ENCODE data around the gene JUN. TPM values are rescaled to one million over a fixed set of nuclear protein-coding genes. Genes with fewer than 3 reads are reported as not detected.

Gene JUN
- total and polyA plus RNA-seq, 2 donors (not counting 3 experiments of a cell fraction or from before 2014, with no cell fraction given) = 88.3 to 89.3 TPM

- Histone ChIP-seq H3K9ac (replicated peaks; ENCODE audit: extremely low read depth, insufficient read depth, low read length) (no peak overlapping the region), H3K79me2 (ENCODE audit: control insufficient read depth, insufficient read depth, low read length) (no peaks in the 10 kb centered on the region), H3K4me3 (replicated peaks in 1 of 3; ENCODE audit: insufficient read depth in 1 of 3, low read depth in 1 of 3, low read length in 3 of 3) (no peak overlapping the region), H2AFZ (ENCODE audit: low read depth, low read length) (no peak overlapping the region), H3K27ac (ENCODE audit: insufficient read depth, low read depth, low read length) (no peak overlapping the region), H3K9me1 (replicated peaks; ENCODE audit: control insufficient read depth, extremely low read depth, insufficient read depth, low read length) (no peaks in the 10 kb centered on the region), H3K27me3 (ENCODE audit: control insufficient read depth in 2 of 2, insufficient read depth in 2 of 2, low read length in 2 of 2) (no peaks in the 10 kb centered on the region), H3K4me2 (ENCODE audit: insufficient read depth, low read length) (no peak overlapping the region), H3K4me1 (ENCODE audit: control insufficient read depth, extremely low read depth, insufficient read depth, low read length) (peaks cover 3% of the 10 kb centered on the region), H3K9me3 (replicated peaks; ENCODE audit: control insufficient read depth, insufficient read depth, low read length) (no peaks in the 10 kb centered on the region), H3K36me3 (ENCODE audit: control insufficient read depth in 2 of 2, extremely low read depth in 1 of 2, insufficient read depth in 2 of 2, low read length in 2 of 2) (no peaks in the 10 kb centered on the region), H4K20me1 (replicated peaks; ENCODE audit: control insufficient read depth, extremely low read depth, insufficient read depth, low read length) (no peaks in the 10 kb centered on the region)
- intact Hi-C loops (cut with micrococcal nuclease) = no loop called here
- CTCF ChIA-PET = interaction anchor here (0.8 kb wide), 1 partner anchor 8 kb away, joined by 3 read pairs; no protein-coding TSS in a partner anchor
- TF ChIP-seq GATA2 (IDR thresholded peaks at IDR 0.05; ENCODE audit: insufficient read depth, insufficient read length, low read depth, low read length) = no peak
- TF ChIP-seq POLR2AphosphoS5 (IDR thresholded peaks at IDR 0.05; ENCODE audit: insufficient read depth, low read depth, low read length) = no peak
- no peak for TF ChIP-seq JUN (IDR thresholded peaks at IDR 0.05; ENCODE audit: borderline replicate concordance, insufficient read depth, insufficient read length, low read depth)
- no peak for TF ChIP-seq MYC (IDR thresholded peaks at IDR 0.05; ENCODE audit: low read depth, low read length)
- TF ChIP-seq POLR2A (IDR thresholded peaks at IDR 0.05; ENCODE audit: low read depth, low read length) = no peak
- TF ChIP-seq, protein P1, sequence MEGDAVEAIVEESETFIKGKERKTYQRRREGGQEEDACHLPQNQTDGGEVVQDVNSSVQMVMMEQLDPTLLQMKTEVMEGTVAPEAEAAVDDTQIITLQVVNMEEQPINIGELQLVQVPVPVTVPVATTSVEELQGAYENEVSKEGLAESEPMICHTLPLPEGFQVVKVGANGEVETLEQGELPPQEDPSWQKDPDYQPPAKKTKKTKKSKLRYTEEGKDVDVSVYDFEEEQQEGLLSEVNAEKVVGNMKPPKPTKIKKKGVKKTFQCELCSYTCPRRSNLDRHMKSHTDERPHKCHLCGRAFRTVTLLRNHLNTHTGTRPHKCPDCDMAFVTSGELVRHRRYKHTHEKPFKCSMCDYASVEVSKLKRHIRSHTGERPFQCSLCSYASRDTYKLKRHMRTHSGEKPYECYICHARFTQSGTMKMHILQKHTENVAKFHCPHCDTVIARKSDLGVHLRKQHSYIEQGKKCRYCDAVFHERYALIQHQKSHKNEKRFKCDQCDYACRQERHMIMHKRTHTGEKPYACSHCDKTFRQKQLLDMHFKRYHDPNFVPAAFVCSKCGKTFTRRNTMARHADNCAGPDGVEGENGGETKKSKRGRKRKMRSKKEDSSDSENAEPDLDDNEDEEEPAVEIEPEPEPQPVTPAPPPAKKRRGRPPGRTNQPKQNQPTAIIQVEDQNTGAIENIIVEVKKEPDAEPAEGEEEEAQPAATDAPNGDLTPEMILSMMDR (IDR thresholded peaks at IDR 0.05; ENCODE audit: extremely low read depth in 1 of 2, insufficient read depth in 1 of 2, low read depth in 1 of 2, low read length in 2 of 2) = no peak
- TF ChIP-seq, protein P2, sequence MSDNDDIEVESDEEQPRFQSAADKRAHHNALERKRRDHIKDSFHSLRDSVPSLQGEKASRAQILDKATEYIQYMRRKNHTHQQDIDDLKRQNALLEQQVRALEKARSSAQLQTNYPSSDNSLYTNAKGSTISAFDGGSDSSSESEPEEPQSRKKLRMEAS (IDR thresholded peaks at IDR 0.05; ENCODE audit: insufficient read depth, insufficient read length) = no peak
- no peak for TF ChIP-seq FOS (IDR thresholded peaks at IDR 0.05; ENCODE audit: borderline replicate concordance, insufficient read depth, low read length)
- TF ChIP-seq EZH2 (IDR thresholded peaks at IDR 0.05; ENCODE audit: borderline replicate concordance, low read depth, low read length, severe bottlenecking) = no peak
- dilution Hi-C loops (cut with MboI; ENCODE audit: extremely low pct_ligation_motif_present, low sequenced_read_pairs) = no loop called here
- POLR2A ChIA-PET = no interaction called here
- no TSS peak for BruUV-seq (replicated peaks)
- FAIRE-seq (no peak), DNase-seq (ENCODE audit: low read depth, low spot score) (no peak)
These were observed 48.3 kb downstream of the JUN start for GRCh38 chr1:58735586-58735985.

Data from endothelial cell of umbilical vein (primary cell).